Measurements from ENCODE around the gene SUGCT.

SUGCT gene

DNA sequence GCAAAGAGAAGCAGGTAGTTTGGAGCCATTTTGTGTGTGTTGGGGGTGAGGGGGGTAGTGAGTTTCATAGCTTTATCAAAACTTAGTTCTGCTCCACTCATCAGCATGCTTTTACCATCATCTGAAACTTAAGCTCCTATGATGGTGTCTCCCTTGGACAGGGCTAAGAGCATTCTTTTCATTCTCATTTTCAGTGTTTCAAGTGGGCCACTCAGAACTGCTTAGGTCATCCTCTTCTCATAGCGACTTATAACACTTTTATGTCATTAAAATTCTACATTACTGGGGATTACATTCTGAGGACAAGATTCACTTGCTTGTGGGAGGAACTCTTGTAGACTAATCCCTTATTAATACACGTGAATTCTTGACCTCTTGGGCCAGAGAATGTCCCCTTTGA lies 649.4 kb downstream of the SUGCT start:
- no peak for DNase-seq (ENCODE audit: low read depth)

- DNase-seq (ENCODE audit: low read depth): no peak
Observed at GRCh38 chr7:40786909-40787308, 652.1 kb downstream of the SUGCT start.

DNA sequence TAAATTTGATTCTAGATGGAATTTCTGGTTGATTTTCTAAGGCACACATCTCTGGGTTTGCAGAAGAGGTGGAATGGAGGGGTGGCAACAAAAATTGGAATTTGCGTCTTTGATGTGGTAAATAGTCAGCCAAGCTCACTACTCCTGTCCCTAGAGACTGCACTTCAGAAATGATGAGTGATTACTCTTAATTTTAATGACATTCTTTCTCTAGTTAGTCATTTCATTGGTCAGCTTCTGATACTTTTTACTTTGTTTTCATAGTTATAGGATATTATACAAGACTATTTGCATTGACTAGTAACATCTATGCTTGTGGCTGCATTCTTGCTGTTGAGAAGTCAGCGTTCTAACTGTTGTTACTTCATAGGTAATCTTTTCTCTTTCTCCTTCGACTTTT lies 658.3 kb downstream of the SUGCT start:
- DNase-seq (ENCODE audit: low read depth): no peak

GRCh38 chr7:40795607-40796006 lies 660.8 kb downstream of the SUGCT start:
- no peak for DNase-seq (ENCODE audit: low read depth)

GRCh38 chr7:40796723-40797122 lies 661.9 kb downstream of the SUGCT start:
- DNase-seq (ENCODE audit: low read depth): no peak

DNA sequence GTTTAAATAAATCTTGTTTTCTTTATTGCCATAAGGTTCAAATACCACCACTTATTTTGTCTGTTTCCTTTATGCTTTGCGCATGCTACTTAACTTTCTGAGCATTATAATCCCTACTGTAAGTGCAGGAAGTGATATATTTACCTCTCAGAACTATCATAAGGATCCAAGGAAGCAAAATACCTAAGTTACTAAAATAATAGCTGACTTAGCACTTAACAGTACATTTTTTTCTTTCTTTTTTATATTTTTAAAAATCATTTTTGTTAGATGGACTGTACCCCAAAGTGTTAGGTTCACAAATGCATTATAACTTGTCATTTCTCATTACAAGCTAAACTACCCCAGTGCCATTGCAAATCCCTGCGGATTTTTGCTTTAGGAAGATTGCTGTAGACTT lies 663.8 kb downstream of the SUGCT start:
- DNase-seq (ENCODE audit: low read depth): no peak

- DNase-seq (ENCODE audit: low read depth): no peak
Observed at GRCh38 chr7:40799493-40800403, 664.9 kb downstream of the SUGCT start.

DNA sequence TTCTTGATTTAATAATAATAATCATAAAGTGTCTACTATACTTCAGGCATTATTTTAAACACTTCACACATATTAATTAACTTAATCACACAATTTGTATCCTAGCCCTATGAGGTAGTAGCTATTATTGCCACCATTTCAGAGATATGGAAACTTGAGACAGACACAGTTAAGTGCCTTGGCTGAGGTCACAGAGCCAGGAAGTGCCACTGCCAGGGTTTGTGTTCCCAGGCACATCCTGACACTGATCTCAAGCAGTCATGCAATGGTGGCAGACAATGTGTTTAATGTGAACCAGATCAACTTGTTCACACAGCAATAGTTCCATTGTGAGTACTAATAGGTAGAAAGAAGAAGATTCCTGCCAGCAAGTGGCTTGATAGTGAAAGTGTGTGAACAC lies 666.0 kb downstream of the SUGCT start:
- DNase-seq (ENCODE audit: low read depth): no peak

DNA sequence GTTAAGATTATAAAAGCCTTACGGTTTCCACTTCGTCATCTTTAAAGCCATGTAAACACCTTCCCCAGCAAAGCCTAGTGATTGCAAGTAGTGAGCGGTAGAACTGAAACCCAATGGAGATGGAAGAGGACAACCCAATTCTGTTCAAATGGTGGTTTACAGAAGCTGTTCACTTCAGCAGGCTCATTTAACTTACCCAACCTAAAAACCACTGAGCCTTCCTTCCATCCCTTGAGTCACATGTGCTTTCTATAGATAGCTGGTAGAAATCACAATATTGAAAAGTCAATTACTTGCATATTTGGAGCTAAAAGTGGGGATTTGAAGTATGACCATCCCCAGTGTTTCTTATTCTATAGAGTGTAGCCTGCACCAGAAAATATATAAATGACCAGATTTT lies 667.7 kb downstream of the SUGCT start:
- DNase-seq (ENCODE audit: low read depth): no peak

GRCh38 chr7:40804477-40805215 lies 669.8 kb downstream of the SUGCT start:
- no peak for DNase-seq (ENCODE audit: low read depth)

DNA sequence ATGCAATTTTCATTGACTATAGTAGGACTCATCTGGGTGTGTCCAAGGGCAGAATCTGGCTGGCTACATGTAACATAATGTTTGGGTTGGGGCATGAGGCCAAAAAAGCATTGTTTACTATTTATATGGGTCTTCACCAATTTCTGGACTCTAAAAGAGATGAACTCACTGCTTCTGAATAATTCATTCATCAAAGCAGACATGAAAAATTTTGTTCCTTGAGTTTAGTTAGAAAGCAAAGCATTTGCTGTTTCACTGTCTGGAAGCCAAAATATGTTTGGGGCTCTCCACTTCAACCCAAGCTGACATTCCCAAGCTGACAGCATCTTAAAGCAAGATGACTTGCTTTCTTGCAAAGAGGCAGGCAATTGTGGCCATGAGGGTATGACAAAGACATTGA lies 670.6 kb downstream of the SUGCT start:
- no peak for DNase-seq (ENCODE audit: low read depth)

DNA sequence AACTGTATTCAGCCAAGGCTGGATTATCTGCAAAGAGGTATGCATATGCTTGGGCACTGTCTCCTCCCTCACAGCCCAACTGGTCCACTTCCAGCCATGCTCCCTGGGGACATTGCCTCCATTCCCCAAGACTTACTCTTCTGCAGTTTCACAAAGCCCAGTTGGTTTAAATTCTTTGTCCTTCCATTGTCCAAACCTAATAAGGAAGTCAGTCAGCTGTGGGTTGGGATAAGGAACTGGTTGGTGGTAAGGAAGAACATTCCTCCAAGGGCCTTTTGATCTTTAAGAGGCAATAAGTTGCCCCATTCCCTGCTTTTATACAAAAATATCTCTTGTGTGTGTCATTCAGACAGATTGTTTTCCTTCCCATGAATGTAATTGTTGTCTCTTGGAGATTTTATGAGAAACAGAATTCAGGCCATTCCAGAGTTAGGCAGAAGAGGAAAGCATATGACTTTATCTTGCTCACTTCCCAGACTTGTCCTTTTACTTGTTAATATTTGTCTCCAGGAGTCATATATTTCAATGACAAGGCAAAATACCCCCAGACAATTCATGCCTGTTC lies 673.7 kb downstream of the SUGCT start:
- DNase-seq (ENCODE audit: low read depth): no peak

DNA sequence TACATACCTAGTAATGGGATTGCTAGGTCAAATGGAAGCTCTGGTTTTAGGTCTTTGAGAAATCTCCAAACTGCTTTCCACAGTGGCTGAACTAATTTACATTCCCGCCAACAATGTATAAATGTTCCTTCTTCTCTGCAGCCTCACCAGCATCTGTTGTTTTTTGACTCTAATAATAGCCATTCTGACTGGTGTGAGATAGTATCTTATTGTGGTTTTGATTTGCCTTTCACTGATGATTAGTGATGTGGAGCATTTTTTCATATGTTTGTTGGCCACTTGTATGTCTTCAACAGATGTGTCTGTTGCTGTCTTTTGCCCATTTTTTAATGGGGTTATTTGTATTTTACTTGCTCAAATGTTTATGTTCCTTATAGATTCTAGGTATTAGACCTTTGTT lies 675.5 kb downstream of the SUGCT start:
- DNase-seq (ENCODE audit: low read depth): no peak

DNA sequence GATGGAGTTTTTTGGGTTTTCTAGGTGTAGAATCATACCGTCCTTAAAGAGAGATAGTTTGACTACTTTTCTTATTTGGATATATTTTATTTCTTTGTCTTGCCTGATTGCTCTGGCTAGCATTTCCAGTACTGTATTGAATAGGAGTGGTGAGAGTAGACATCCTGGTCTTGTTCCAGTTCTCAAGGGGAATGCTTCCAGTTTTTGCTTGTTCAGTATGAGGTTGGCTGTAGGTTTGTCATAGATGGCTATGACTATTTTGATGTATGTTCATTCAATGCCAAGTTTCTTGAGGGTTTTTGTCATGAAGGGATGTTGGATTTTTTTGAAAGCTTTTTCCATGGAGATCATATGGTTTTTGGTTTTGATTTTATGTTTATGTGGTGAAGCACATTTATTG lies 676.9 kb downstream of the SUGCT start:
- DNase-seq (ENCODE audit: low read depth): no peak

DNA sequence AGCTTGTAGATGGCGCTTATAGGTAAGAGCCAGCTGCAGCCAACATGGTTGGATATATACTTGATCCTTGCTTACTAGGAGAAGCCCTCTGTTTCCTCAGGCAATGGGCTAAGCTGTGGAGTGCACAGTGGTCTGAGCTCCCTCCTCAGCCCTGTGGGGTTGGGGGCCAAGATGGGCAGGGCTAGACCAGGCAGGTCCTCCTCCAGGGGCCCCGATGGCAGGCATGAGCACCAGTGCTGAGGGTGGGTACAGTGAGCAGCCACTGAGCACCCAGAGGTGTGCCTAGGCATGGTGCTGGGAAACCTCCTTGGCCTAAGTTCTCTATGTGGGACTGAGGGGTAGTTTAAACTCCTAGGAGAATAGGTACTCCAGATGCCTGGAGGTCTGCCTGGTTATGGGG lies 680.2 kb downstream of the SUGCT start:
- no peak for DNase-seq (ENCODE audit: low read depth)

GRCh38 chr7:40815512-40815911 lies 680.7 kb downstream of the SUGCT start:
- no peak for DNase-seq (ENCODE audit: low read depth)

GRCh38 chr7:40822861-40823260 lies 688.1 kb downstream of the SUGCT start:
- DNase-seq (ENCODE audit: low read depth): no peak

DNA sequence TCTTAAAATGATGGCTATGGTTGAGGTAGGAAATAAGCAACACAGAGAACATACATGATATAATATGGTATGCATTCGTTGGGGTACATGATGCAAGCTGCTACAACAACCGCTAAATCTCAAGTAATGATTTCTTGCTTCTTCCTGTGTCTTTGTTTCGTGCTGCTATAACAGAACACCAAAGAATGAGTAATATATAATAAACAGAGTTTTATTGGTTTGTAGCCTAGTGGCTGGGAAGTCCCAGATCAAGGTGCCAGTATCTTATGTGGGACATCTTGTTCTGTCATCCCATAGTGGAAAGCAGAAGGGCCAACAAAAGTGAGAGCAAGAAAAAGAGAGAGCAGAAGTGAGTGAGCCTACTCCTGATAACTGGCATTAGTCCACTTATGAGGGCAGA lies 689.7 kb downstream of the SUGCT start:
- DNase-seq (ENCODE audit: low read depth): no peak

DNA sequence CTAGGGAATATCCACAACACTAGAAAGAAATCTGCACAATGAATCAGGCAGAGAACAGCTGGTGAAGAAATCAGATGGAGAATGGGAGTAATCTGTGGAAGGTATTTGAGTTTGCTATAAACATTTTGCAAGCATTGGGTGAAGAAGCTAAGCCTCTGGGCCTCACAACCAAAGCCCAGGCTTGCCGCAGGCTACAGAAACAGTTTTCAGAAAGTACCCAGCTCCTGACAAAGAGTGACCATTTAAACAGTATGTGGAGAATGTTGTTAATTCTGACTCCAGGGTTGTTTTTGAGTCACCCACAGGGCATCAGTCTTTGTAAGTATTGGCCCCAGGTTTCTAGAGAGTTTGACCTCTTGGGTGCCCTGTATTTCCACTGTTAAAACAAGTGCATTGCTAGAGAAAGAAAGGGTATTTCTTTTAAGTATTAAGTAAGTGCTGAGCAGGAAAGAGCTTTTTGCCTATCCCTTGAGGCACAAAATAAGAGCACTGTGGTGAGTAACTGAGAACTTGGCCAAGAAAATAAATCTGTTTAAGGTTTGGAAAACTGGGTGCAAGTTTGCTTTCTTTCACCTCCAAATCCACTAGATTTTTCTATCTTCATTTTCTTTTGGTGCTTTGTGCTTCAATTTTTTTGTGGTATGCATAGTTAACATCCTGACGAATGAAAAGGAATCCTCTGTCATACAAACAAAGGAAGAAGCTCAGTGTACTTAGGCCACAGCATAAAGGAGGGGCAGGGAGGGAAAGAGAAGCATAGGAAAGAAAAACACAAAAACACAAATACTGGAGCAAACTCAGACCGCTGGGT lies 691.8 kb downstream of the SUGCT start:
- no peak for DNase-seq (ENCODE audit: low read depth)

GRCh38 chr7:40827222-40828085 lies 692.6 kb downstream of the SUGCT start:
- DNase-seq (ENCODE audit: low read depth): no peak
